Adrenal gland (tissue), 12 donors: ENCODE data around the gene FSIP1. TPM values are rescaled to one million over a fixed set of nuclear protein-coding genes. Genes with fewer than 3 reads are reported as not detected.

ENCODE experiments used
- DNase-seq, 7 donors: peaks; one replicate each; pipeline ENCODE4 v3.0.0-alpha.2; 2019 to 2020
- H3K27ac ChIP-seq, 5 donors: fragments of 200-600 bp; sonication (generic) in 4 of 5; 1 replicate in 3 of 5; 2 replicates in 2 of 5; pipeline versions ENCODE4 v1.5.1 to v1.8.0; 2016 to 2020; ENCODE audit warnings: mild to moderate bottlenecking in 1 of 5
- H3K27me3 ChIP-seq: fragments of 200-600 bp; 2 replicates; pipeline ENCODE4 v1.8.0; 2021
- H3K36me3 ChIP-seq, 2 donors: fragments of 200-600 bp; replicated peaks in 1 of 2; 1 replicate in 1 of 2; 2 replicates in 1 of 2; pipeline versions ENCODE4 v1.5.1 to v1.8.0; 2018 to 2022
- H3K4me1 ChIP-seq, 2 donors: fragments of 200-600 bp; replicated peaks in 1 of 2; 1 replicate in 1 of 2; 2 replicates in 1 of 2; pipeline versions ENCODE4 v1.5.1 to v1.8.0; 2018 to 2021
- H3K4me3 ChIP-seq, 4 donors: fragments of 200-600 bp; sonication (generic) in 3 of 4; one replicate each; pipeline ENCODE4 v1.5.1; 2016 to 2018
- H3K9me3 ChIP-seq, 3 donors: fragments of 200-600 bp; sonication (generic) in 1 of 3; replicated peaks in 1 of 3; 1 replicate in 2 of 3; 2 replicates in 1 of 3; pipeline versions ENCODE4 v1.5.1 to v1.8.0; 2016 to 2021
- CTCF ChIP-seq, 6 experiments: fragments of 450-650 bp in 4 of 6; fragments of 200-600 bp in 2 of 6; sonication (generic) in 1 of 6; IDR thresholded peaks; 1 replicate in 5 of 6; 2 replicates in 1 of 6; pipeline versions ENCODE4 v1.5.1 to v1.8.0; 2016 to 2021; ENCODE audit warnings: antibody characterized with exemption in 6 of 6, mild to moderate bottlenecking in 2 of 6, moderate library complexity in 1 of 6
- POLR2A ChIP-seq, 2 donors: fragments of 450-650 bp; IDR thresholded peaks; one replicate each; pipeline ENCODE4 v1.6.1; 2017; ENCODE audit warnings: antibody characterized with exemption in 2 of 2, mild to moderate bottlenecking in 2 of 2, moderate library complexity in 1 of 2
- WGBS, 4 donors: extraction: QIAGEN DNeasy Blood & Tissue Kit in 2 of 4; methylation state at CpG; one replicate each; pipeline versions ENCODE4 v1.1.5 to v1.1.7; 2013 to 2017; 5-methylcytosine and 5-hydroxymethylcytosine counted together
- intact Hi-C, 2 donors: fragments of 100-400 bp; cut with DNase I; formaldehyde crosslinking; loops; one replicate each; pipeline versions ENCODE4 v1.14.1 to v1.15.0; 2022 to 2023
- polyA plus RNA-seq, 3 donors: library from polyadenylated mRNA; stranded (reverse); fragments of 200-250 nt in 2 of 3; fragments of 350-450 nt in 1 of 3; fragmentation: Illumina TruSeq in 1 of 3; extraction: RNeasy Lipid Tissue Mini Kit (QIAGEN cat#74804) in 1 of 3; gene quantifications; one replicate each; pipeline ENCODE4 v1.2.3, GENCODE V29; 2013 to 2014
- total RNA-seq, 9 donors: library from RNA; depleted of rRNA in 4 of 9; stranded (reverse); fragments of >200 nt in 4 of 9; fragments of 120-200 nt in 1 of 9; fragmentation: NEBNext Ultra II Directional in 1 of 9; extraction: Animal tissue kit (Norgen Biotek cat#: 25700) in 1 of 9; gene quantifications; one replicate each; pipeline versions ENCODE4 v1.1.0 to v1.2.4, GENCODE V29; 2013 to 2023
- donor health status: healthy with polysubstance abuse.
- donor health status: Bipolar disorder and iron deficiency.
- donor health status: DM: yes; HTN: yes; CAD: no.
- donor health status: DM: no; HTN: no; CAD: no.
- donor health status: DM: no; HTN: no; CAD: no.
- donor health status: DM: yes; HTN: yes; CAD: no.

Gene FSIP1
- total and polyA plus RNA-seq, 12 donors: 0.11 to 0.60 (median 0.25) TPM; not detected in 2

DNA sequence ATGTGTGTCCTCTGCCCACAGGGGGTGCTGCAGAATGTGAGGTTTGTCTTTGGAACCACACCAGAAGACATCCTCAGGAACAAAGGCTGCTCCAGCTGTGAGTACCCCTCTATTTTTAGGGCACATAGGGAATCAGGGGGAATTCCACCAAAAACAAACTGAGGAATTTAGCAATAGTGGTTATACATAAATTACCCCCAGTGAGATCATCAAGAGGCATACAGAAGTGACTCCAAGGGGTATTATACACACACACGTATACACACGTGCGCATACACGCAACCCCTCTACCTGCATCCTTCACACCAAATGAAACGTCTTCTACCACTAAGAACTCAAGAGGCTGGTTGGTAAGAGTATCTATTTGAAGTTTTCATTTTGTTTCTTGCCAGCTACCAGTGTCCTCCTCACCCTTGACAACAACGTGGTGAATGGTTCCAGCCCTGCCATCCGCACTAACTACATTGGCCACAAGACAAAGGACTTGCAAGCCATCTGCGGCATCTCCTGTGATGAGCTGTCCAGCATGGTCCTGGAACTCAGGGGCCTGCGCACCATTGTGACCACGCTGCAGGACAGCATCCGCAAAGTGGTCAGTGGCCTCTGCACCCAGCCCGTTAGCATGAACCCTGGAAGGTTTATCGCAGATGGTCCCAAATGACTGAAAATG lies 198.9 kb downstream of the FSIP1 start:
- 71 to 88% (median 83%) methylated on average over 7 to 13 of the region's 13 CpGs for WGBS, 4 donors
- peak overlapping the region in 1 of 4 donors; percentile 45 for H3K4me3 ChIP-seq
- H3K27ac ChIP-seq: peak overlapping the region in 1 of 5 donors; percentile 88
- intact Hi-C loops: loop anchor here in 1 of 2 donors (5.0 to 10.0 kb wide), 4 partner anchors 269 to 766 kb away; no protein-coding TSS in a partner anchor
- H3K4me1 ChIP-seq: peaks cover 0 to 8% of the 10 kb centered on the region in 2 donors
- peak; percentile 31 to 68 for TF ChIP-seq POLR2A (IDR thresholded peaks at IDR 0.05)
- peak in 2 of 6 experiments; percentile 17 to 23 for TF ChIP-seq CTCF (IDR thresholded peaks at IDR 0.05)
- peaks cover 0 to 58% of the 10 kb centered on the region in 2 donors for H3K36me3 ChIP-seq
- no peaks in the 10 kb centered on the region for H3K9me3 ChIP-seq
- DNase-seq: peak in 1 of 7 donors; percentile 34
- H3K27me3 ChIP-seq: peaks cover 7% of the 10 kb centered on the region

DNA sequence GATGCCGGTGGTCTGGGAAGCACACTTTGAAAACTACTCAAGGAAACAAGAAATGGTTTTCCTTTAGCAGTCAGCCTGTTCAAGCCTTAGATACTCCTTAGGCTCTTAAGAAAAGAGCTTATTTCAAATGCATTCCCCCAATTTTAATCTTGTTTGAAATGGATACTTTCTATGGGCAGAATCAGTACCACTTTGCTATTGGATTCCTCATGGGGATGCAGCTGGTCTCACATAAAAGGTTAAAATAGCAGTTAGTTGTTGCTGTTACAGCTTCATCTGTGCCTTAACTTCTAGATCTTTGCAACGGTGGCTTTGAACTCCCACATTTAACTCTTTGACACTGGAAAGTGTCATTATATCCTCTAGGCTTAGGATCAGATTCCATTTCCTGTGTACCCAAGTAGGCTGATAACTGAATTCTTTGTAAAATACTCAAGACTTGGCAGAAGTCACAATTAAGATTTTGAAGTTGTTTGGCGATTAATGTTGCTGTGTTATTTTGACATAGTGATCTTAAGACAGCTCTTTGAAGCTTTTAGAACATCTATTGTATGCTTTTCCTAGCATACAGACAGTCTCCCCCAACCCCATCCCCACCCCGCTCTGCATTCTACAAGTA lies 199.6 kb downstream of the FSIP1 start:
- Histone ChIP-seq H3K9me3 (no peaks in the 10 kb centered on the region), H3K4me1 (peaks cover 0 to 8% of the 10 kb centered on the region in 2 donors), H3K36me3 (peaks cover 0 to 52% of the 10 kb centered on the region in 2 donors), H3K27ac (peak overlapping the region in 2 of 5 donors; percentile 88 to 91), H3K27me3 (peaks cover 7% of the 10 kb centered on the region), H3K4me3 (peak overlapping the region in 1 of 4 donors; percentile 45)
- WGBS, 4 donors: 59 to 69% (median 66%) methylated on average over 4 of the region's 4 CpGs
- TF ChIP-seq POLR2A (IDR thresholded peaks at IDR 0.05): peak in 1 of 2 donors; percentile 63
- no peak for TF ChIP-seq CTCF (IDR thresholded peaks at IDR 0.05)
- intact Hi-C loops: loop anchor here in 1 of 2 donors (5.0 to 10.0 kb wide), 4 partner anchors 268 to 766 kb away; no protein-coding TSS in a partner anchor
- DNase-seq: no peak

DNA sequence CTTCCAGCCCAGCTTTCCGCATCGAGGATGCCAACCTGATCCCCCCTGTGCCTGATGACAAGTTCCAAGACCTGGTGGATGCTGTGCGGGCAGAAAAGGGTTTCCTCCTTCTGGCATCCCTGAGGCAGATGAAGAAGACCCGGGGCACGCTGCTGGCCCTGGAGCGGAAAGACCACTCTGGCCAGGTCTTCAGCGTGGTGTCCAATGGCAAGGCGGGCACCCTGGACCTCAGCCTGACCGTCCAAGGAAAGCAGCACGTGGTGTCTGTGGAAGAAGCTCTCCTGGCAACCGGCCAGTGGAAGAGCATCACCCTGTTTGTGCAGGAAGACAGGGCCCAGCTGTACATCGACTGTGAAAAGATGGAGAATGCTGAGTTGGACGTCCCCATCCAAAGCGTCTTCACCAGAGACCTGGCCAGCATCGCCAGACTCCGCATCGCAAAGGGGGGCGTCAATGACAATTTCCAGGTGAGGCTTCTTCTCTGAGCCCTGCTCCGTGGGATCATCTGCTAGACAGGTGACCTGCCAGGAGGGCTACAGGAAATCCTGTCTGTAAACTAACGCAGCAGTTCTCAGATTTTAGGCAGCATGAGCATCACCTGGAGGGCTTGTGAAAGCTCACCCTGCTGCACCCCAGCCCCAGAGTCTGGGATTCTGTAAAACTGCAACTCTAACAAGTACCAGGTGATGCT lies 200.2 kb downstream of the FSIP1 start:
- peak overlapping the region in 4 of 5 donors; percentile 45 to 91 (median 68) for H3K27ac ChIP-seq
- TF ChIP-seq CTCF (IDR thresholded peaks at IDR 0.05) (no peak), POLR2A (IDR thresholded peaks at IDR 0.05) (no peak)
- DNase-seq: peak in 4 of 7 donors; percentile 21 to 54 (median 36)
- peak overlapping the region in 1 of 4 donors; percentile 45 for H3K4me3 ChIP-seq
- peaks cover 0 to 45% of the 10 kb centered on the region in 2 donors for H3K36me3 ChIP-seq
- WGBS, 4 donors: 65 to 74% (median 69%) methylated on average over 7 to 20 of the region's 20 CpGs
- peaks cover 0 to 8% of the 10 kb centered on the region in 2 donors for H3K4me1 ChIP-seq
- peaks cover 7% of the 10 kb centered on the region for H3K27me3 ChIP-seq
- H3K9me3 ChIP-seq: no peaks in the 10 kb centered on the region
- intact Hi-C loops: loop anchor here in 1 of 2 donors (5.0 to 10.0 kb wide), 4 partner anchors 268 to 765 kb away; no protein-coding TSS in a partner anchor
